Tibial nerve (tissue), 4 donors: Measurements from ENCODE around the gene MKLN1.

Experiments
- CTCF ChIP-seq, 5 experiments: fragments of 200-600 bp in 3 of 5; fragments of 450-650 bp in 2 of 5; sonication (generic) in 3 of 5; IDR thresholded peaks; one replicate each; pipeline ENCODE4 v1.5.1; 2016 to 2019; ENCODE audit warnings: antibody characterized with exemption in 5 of 5, mild to moderate bottlenecking in 3 of 5, moderate library complexity in 2 of 5
- EP300 ChIP-seq, 2 donors: sonication (generic); formaldehyde crosslinking; IDR thresholded peaks; one replicate each; pipeline ENCODE4 v1.6.1; 2017; ENCODE audit warnings: antibody characterized with exemption in 2 of 2, mild to moderate bottlenecking in 1 of 2
- POLR2A ChIP-seq, 2 donors: fragments of 450-650 bp; IDR thresholded peaks; one replicate each; pipeline ENCODE4 v1.6.1; 2017; ENCODE audit warnings: antibody characterized with exemption in 2 of 2, mild to moderate bottlenecking in 2 of 2, moderate library complexity in 2 of 2

GRCh38 chr7:131384286-131384635 is 56.6 kb downstream of the MKLN1 start:
- TF ChIP-seq CTCF (IDR thresholded peaks at IDR 0.05) = no peak
- no peak for TF ChIP-seq POLR2A (IDR thresholded peaks at IDR 0.05)
- no peak for TF ChIP-seq EP300 (IDR thresholded peaks at IDR 0.05)
